ENCODE measurements around the gene MAP4. TPM values are rescaled to one million over a fixed set of nuclear protein-coding genes. Genes with fewer than 3 reads are reported as not detected.

The MAP4 gene
- total and polyA plus RNA-seq, 2 donors (not counting 3 experiments of a cell fraction or from before 2014, with no cell fraction given) = 121 to 290 TPM

DNA sequence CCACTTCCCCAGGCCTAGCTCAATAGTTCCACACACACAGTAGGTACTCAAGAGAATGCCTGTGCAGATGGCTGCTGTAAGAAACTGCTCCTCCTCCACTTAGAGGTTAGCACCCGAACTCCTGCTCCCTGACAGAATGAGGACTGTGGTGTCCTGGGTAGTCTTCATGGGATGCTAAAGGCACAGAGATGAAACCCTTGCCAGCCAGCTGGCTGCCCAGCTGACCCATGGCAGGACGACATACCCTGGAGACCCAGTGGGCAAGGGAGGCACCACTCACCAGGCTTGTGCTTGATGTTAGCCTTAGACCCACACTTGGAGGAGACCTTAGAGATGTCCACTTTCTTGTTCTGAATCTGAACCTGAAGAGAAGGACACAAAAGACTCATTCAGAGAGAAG is 159.1 kb downstream of the MAP4 start:
- POLR2A ChIA-PET = no interaction called here
- Histone ChIP-seq H3K4me2 (ENCODE audit: insufficient read depth, low read length) (no peak overlapping the region), H3K36me3 (ENCODE audit: control insufficient read depth in 2 of 2, extremely low read depth in 1 of 2, insufficient read depth in 2 of 2, low read length in 2 of 2) (peaks cover 23 to 41% of the 10 kb centered on the region in 2 experiments)

More for the DNA sequence above, 159.1 kb downstream of the MAP4 start:
- no peak overlapping the region for H3K9ac ChIP-seq (replicated peaks; ENCODE audit: extremely low read depth, insufficient read depth, low read length)
- no peaks in the 10 kb centered on the region for H3K27me3 ChIP-seq (ENCODE audit: control insufficient read depth in 2 of 2, insufficient read depth in 2 of 2, low read length in 2 of 2)
- DNase-seq (ENCODE audit: low read depth, low spot score) = no peak
- no peak overlapping the region for H3K4me3 ChIP-seq (replicated peaks in 1 of 3; ENCODE audit: insufficient read depth in 1 of 3, low read depth in 1 of 3, low read length in 3 of 3)
- TF ChIP-seq, protein P1, sequence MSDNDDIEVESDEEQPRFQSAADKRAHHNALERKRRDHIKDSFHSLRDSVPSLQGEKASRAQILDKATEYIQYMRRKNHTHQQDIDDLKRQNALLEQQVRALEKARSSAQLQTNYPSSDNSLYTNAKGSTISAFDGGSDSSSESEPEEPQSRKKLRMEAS (IDR thresholded peaks at IDR 0.05; ENCODE audit: insufficient read depth, insufficient read length) = no peak
- no peak for TF ChIP-seq POLR2AphosphoS5 (IDR thresholded peaks at IDR 0.05; ENCODE audit: insufficient read depth, low read depth, low read length)
- TF ChIP-seq EZH2 (IDR thresholded peaks at IDR 0.05; ENCODE audit: borderline replicate concordance, low read depth, low read length, severe bottlenecking) = no peak
- TF ChIP-seq POLR2A (IDR thresholded peaks at IDR 0.05; ENCODE audit: low read depth, low read length) = no peak
- TF ChIP-seq MYC (IDR thresholded peaks at IDR 0.05; ENCODE audit: low read depth, low read length) = no peak
- TF ChIP-seq JUN (IDR thresholded peaks at IDR 0.05; ENCODE audit: borderline replicate concordance, insufficient read depth, insufficient read length, low read depth) = no peak
- no peak for TF ChIP-seq FOS (IDR thresholded peaks at IDR 0.05; ENCODE audit: borderline replicate concordance, insufficient read depth, low read length)
- no peak for TF ChIP-seq GATA2 (IDR thresholded peaks at IDR 0.05; ENCODE audit: insufficient read depth, insufficient read length, low read depth, low read length)
- TF ChIP-seq, protein P2, sequence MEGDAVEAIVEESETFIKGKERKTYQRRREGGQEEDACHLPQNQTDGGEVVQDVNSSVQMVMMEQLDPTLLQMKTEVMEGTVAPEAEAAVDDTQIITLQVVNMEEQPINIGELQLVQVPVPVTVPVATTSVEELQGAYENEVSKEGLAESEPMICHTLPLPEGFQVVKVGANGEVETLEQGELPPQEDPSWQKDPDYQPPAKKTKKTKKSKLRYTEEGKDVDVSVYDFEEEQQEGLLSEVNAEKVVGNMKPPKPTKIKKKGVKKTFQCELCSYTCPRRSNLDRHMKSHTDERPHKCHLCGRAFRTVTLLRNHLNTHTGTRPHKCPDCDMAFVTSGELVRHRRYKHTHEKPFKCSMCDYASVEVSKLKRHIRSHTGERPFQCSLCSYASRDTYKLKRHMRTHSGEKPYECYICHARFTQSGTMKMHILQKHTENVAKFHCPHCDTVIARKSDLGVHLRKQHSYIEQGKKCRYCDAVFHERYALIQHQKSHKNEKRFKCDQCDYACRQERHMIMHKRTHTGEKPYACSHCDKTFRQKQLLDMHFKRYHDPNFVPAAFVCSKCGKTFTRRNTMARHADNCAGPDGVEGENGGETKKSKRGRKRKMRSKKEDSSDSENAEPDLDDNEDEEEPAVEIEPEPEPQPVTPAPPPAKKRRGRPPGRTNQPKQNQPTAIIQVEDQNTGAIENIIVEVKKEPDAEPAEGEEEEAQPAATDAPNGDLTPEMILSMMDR (IDR thresholded peaks at IDR 0.05; ENCODE audit: extremely low read depth in 1 of 2, insufficient read depth in 1 of 2, low read depth in 1 of 2, low read length in 2 of 2) = no peak
- FAIRE-seq = no peak
- no peaks in the 10 kb centered on the region for H3K9me1 ChIP-seq (replicated peaks; ENCODE audit: control insufficient read depth, extremely low read depth, insufficient read depth, low read length)
- intact Hi-C loops (cut with micrococcal nuclease) (no loop called here), dilution Hi-C loops (cut with MboI; ENCODE audit: extremely low pct_ligation_motif_present, low sequenced_read_pairs) (no loop called here)
- no TSS peak for BruUV-seq (replicated peaks)
- H3K79me2 ChIP-seq (ENCODE audit: control insufficient read depth, insufficient read depth, low read length) = no peaks in the 10 kb centered on the region
- CTCF ChIA-PET = interaction anchor here (0.6 to 2.0 kb wide), 3 partner anchors 20 to 133 kb away, joined by 3 to 8 read pairs (median 3); no protein-coding TSS in a partner anchor
- H4K20me1 ChIP-seq (replicated peaks; ENCODE audit: control insufficient read depth, extremely low read depth, insufficient read depth, low read length) = no peaks in the 10 kb centered on the region
- H2AFZ ChIP-seq (ENCODE audit: low read depth, low read length) = no peak overlapping the region
- no peak overlapping the region for H3K27ac ChIP-seq (ENCODE audit: insufficient read depth, low read depth, low read length)
- no peaks in the 10 kb centered on the region for H3K9me3 ChIP-seq (replicated peaks; ENCODE audit: control insufficient read depth, insufficient read depth, low read length)
- H3K4me1 ChIP-seq (ENCODE audit: control insufficient read depth, extremely low read depth, insufficient read depth, low read length) = no peaks in the 10 kb centered on the region

Measured in endothelial cell of umbilical vein (primary cell).